GM12875 (cell line): ENCODE measurements around the gene PALM.
"Not testable (repeated sequence)": the region's sequence is repeated elsewhere in the genome, so short reads cannot be mapped to it uniquely, and the experiment has no call there.

Experiments used
- H3K4me3 ChIP-seq: one replicate; pipeline ENCODE4 v1.5.1; 2011; ENCODE audit warnings: low read depth, low read length, control low read depth
- TF ChIP-seq, protein P1 (sequence below): IDR thresholded peaks from 2 replicates; pipeline ENCODE4 v1.5.1; 2011; ENCODE audit warnings: low read depth, mild to moderate bottlenecking, control low read depth, inconsistent platforms, low read length, moderate library complexity, borderline replicate concordance; ENCODE audit not compliant: insufficient read depth

Gene PALM

DNA sequence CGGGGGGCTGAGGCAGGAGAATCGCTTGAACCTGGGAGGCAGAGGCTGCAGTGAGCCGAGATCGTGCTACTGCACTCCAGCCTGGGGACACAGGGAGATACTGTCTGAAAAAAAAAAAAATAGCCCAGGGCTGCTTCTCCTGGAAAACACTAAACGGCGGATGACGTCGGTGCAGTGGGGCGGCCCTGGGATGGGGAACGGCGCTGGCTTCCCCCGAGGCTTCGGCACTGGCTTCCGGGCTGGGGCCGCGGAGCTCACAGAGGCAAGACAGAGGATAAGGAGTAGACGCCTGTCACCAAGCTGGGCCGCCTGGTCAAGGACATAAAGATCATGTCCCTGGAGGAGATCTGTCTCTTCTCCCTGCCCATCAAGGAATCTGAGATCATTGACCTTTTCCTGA is 18.5 kb upstream of the PALM start:
- H3K4me3 ChIP-seq: no peak overlapping the region
- TF ChIP-seq, protein P1, sequence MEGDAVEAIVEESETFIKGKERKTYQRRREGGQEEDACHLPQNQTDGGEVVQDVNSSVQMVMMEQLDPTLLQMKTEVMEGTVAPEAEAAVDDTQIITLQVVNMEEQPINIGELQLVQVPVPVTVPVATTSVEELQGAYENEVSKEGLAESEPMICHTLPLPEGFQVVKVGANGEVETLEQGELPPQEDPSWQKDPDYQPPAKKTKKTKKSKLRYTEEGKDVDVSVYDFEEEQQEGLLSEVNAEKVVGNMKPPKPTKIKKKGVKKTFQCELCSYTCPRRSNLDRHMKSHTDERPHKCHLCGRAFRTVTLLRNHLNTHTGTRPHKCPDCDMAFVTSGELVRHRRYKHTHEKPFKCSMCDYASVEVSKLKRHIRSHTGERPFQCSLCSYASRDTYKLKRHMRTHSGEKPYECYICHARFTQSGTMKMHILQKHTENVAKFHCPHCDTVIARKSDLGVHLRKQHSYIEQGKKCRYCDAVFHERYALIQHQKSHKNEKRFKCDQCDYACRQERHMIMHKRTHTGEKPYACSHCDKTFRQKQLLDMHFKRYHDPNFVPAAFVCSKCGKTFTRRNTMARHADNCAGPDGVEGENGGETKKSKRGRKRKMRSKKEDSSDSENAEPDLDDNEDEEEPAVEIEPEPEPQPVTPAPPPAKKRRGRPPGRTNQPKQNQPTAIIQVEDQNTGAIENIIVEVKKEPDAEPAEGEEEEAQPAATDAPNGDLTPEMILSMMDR: no peak

DNA sequence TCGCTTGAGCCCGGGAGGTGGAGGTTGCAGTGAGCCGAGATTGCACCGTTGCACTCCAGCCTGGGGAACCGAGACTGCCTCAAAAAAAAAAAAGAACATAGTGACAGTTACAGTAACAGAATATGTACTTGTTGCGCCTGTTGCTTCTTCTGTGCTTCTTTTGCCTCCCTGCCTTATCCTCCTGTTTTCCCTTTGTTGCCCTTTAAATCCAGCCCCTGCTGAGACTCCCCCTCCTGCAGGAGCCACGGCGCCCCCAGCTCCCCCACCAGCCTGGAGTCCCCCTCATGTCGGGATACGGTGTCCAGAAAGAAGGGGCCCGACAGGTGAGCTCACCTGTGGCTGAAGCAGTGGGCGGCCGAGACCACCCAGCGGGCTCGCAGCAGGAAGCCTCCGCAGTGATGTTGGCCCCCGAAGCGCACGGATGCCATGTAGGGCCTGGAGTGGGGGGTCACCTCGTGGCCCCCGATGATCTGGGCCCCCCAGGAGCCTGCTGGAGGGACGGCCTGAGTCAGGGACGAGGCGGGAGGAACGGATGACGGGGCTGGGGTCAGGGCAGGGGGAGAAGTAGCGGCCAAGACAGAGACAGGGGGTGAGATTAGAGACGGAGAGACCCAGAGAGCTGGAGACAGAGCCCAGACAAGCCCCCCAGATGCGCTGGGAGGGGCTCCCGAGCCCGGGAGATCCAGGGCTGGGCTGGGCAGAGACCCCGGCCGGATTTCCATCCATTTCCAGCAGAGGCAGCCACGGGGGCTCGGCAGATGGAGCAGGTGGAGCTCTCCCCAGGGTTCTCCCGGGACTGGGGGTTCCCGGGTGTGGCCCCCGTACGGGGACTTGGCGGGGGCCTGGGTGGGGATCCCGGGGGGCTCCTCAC is 14.0 kb upstream of the PALM start:
- TF ChIP-seq, protein P1: no peak
- H3K4me3 ChIP-seq: no peak overlapping the region

DNA sequence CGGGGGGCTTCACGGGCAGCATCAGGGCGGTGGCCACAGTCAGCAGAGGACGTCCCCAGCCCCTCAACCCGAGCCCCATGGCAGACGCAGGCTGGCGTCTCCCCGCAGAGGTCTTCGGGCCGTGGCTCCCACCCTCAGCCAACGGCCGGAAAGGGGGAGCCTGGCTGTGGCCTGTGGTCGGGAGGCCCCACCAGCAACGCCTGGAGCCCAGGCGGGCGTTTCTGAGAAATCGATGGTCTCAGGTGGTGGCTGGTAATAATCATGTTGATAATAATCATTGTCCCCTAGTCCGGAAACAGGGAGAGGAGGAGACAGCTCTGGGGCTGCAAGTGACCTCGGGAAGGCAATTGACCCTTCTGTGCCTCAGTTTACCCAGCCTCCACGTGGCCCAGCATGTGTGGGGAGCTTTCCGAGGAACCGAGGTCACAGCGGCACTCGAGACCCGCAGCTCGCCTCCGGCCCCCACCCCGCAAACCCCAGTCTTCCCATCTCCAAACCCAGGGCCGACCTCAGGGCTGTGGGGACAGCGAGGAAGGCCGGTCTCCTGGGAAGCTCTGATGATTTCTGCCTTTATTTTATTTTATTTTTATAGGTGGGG is 13.3 kb upstream of the PALM start, which contains the start of gene PRSS57:
Gene PRSS57, minus strand, starts transcription at position 101 of the 598 bp plus-strand sequence. Its CDS starts 22 bp downstream, at position 79.
- TF ChIP-seq, protein P1: no peak
- no peak within 1 kb of the TSS for H3K4me3 ChIP-seq

DNA sequence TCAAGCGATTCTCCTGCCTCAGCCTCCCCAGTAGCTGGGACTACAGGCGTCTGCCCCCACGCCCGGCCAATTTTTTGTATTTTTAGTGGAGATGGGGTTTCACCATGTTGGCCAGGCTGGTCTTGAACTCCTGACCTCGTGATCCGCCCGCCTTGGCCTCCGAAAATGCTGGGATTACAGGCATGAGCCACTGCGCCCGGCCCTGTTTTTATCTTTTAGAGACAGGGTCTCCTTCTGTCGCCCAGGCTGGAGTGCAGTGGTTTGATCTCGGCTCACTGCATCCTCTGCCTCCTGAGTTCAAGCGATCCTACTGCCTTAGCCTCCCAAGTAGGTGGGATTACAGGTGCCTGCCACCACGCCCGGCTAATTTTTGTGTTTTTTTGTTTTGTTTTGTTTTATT is 10.2 kb upstream of the PALM start:
- not testable (repeated sequence) for H3K4me3 ChIP-seq

DNA sequence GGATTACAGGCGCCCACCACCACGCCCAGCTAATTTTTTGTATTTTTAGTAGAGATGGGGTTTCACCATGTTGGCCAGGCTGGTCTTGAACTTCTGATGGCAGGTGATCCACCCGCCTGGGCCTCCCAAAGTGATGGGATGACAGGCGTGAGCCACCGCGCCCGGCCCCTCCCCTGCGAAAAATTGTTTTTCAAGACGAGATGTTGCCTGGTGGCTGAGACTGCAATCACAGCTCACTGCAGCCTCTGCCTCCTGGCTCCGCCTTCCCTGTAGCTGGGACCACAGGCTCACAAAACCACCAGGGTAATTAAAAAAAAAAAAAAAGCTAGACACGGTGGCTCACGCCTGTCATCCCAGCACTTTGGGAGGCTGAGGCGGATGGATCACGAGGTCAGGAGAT is 8.8 kb upstream of the PALM start:
- not testable (repeated sequence) for H3K4me3 ChIP-seq

DNA sequence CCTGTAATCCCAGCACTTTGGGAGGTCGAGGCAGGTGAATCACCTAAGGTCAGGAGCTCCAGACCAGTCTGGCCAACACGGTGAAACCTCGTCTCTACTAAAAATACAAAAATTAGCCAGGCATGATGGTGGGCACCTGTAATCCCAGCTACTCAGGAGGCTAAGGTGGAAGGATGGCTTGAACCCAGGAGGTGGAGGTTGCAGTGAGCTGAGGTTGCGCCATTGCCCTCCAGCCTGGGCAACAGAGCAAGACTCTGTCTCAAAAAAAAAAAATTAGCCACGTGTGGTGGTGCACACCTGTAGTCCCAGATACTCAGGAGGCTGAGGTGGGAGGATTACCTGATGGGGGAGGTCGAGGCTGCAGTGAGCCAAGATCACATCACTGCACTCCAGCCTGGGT is 5.9 kb upstream of the PALM start:
- H3K4me3 ChIP-seq: not testable (repeated sequence)

DNA sequence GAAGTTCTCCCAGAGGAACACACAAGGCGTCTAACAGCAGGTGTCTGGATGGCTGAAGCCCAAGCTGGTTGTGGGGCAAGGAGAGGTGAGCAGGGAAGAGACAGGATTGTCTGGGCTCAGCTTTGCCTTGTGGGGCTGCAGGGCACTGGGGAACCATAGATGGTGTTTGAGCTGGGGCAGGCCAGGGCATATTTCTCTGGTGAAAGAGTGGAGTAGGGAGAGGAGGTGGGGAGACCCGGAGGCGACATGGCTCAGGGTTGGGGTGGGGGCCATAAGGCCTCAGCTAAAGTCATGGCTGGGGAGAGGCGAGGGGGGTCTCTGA is 5.4 kb upstream of the PALM start:
- H3K4me3 ChIP-seq: no peak overlapping the region
- TF ChIP-seq, protein P1: no peak

DNA sequence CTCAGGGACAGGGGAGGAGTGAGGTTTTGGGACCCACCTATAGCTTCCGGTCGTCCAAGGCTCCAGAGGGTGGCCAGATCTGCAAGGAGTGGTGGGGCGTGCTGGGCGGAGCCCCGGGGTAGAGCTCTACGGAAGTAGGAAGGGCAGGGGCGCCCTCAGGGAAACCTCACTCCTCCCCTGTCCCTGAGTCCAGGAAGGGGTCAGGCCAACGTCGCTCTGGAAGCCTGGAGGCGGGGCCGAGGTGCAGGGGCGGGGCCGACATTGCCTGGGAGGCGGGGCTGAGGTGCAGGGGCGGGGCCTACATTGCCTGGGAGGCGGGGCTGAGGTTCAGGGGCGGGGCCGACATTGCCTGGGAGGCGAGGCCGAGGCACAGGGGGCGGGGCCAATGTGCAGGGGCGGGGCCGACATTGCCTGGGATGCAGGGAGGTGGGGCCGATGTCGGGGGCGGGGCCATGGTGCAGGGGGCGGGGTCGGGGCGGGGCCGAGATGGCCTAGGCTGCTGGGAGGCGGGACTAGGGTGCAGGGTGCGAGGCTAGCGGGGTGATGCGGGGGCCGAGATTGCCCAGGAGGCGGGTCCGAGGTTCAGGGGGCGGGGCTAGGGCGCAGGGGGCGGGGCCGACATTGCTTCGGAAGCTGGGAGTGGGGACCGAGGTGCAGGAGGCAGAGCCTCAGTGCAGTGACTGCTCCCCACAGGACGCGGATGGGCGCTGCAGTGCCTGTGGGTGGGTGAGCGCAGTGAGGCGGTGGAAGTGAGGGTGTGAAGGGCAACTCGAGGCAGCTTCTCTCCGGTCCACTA is 4.9 kb upstream of the PALM start:
- TF ChIP-seq, protein P1: no peak
- no peak overlapping the region for H3K4me3 ChIP-seq
